Naive thymus-derived CD4-positive, alpha-beta T cell (primary cell): ENCODE results near the gene ANKRD52. TPM values are rescaled to one million over a fixed set of nuclear protein-coding genes. Genes with fewer than 3 reads are reported as not detected.

ENCODE experiments used
- ATAC-seq: fragments of 150-1000 bp; cut with Tn5 transposase; 2 replicates; pipeline ENCODE4 v1.10.0; 2021; ENCODE audit warnings: mild to moderate bottlenecking, moderate library complexity
- CTCF ChIA-PET: fragments of 350-600 bp; sonication (Branson Sonifier 250); formaldehyde crosslinking; loops from one replicate; lab custom pipeline; 2021; ENCODE audit warnings: antibody characterized with exemption; lab: Charles Lee
- POLR2A ChIA-PET: fragments of 350-600 bp; sonication (Branson Sonifier 250); formaldehyde crosslinking; loops from one replicate; lab custom pipeline; 2021; ENCODE audit warnings: antibody characterized with exemption, inconsistent platforms; lab: Charles Lee
- DNase-seq, 9 donors: peaks; one replicate each; pipeline versions ENCODE4 v3.0.0 to v3.0.0-alpha.2; 2020 to 2022; ENCODE audit warnings: mixed read lengths in 1 of 9
- H3K27ac ChIP-seq: one replicate; pipeline ENCODE4 v1.7.0; 2013; ENCODE audit warnings: mild to moderate bottlenecking, low read depth, low read length, moderate library complexity
- H3K27me3 ChIP-seq, 2 donors: one replicate each; pipeline ENCODE4 v1.7.0; 2013; ENCODE audit warnings: low read length in 2 of 2, mild to moderate bottlenecking in 2 of 2, moderate library complexity in 2 of 2; ENCODE audit not compliant: control insufficient read depth in 2 of 2, insufficient read depth in 2 of 2
- H3K36me3 ChIP-seq, 3 experiments: 1 replicate in 2 of 3; 2 replicates in 1 of 3; pipeline ENCODE4 v1.7.0; 2013; ENCODE audit warnings: low read length in 3 of 3, mild to moderate bottlenecking in 3 of 3, moderate library complexity in 1 of 3; ENCODE audit not compliant: insufficient read depth in 3 of 3, control insufficient read depth in 2 of 3
- H3K4me1 ChIP-seq, 2 donors: one replicate each; pipeline ENCODE4 v1.7.0; 2013; ENCODE audit warnings: low read length in 2 of 2, mild to moderate bottlenecking in 2 of 2, moderate library complexity in 1 of 2; ENCODE audit not compliant: control insufficient read depth in 2 of 2, insufficient read depth in 2 of 2
- H3K4me3 ChIP-seq: 2 replicates; pipeline ENCODE4 v1.7.0; 2013; ENCODE audit warnings: mild to moderate bottlenecking, low read length
- H3K9me3 ChIP-seq, 3 experiments: 1 replicate in 2 of 3; 2 replicates in 1 of 3; pipeline ENCODE4 v1.7.0; 2013; ENCODE audit warnings: low read length in 3 of 3; ENCODE audit not compliant: control insufficient read depth in 2 of 3
- H3K27ac Mint-ChIP-seq, 9 donors: one replicate each; pipeline ENCODE4 v1.8.0; 2020 to 2022; ENCODE audit warnings: mixed read lengths in 9 of 9, mild to moderate bottlenecking in 8 of 9, moderate library complexity in 5 of 9, inconsistent platforms in 2 of 9
- H3K27me3 Mint-ChIP-seq, 5 donors: one replicate each; pipeline ENCODE4 v1.8.0; 2021 to 2022; ENCODE audit warnings: mixed read lengths in 5 of 5, mild to moderate bottlenecking in 1 of 5
- H3K36me3 Mint-ChIP-seq, 5 donors: one replicate each; pipeline ENCODE4 v1.8.0; 2020 to 2022; ENCODE audit warnings: mixed read lengths in 5 of 5, mild to moderate bottlenecking in 3 of 5, inconsistent platforms in 1 of 5
- H3K4me1 Mint-ChIP-seq, 7 donors: one replicate each; pipeline ENCODE4 v1.8.0; 2020 to 2022; ENCODE audit warnings: mixed read lengths in 7 of 7, mild to moderate bottlenecking in 3 of 7, inconsistent platforms in 1 of 7
- H3K4me3 Mint-ChIP-seq, 10 donors: one replicate each; pipeline ENCODE4 v1.8.0; 2020 to 2022; ENCODE audit warnings: mild to moderate bottlenecking in 10 of 10, mixed read lengths in 10 of 10, moderate library complexity in 6 of 10, inconsistent platforms in 2 of 10
- H3K9me3 Mint-ChIP-seq, 11 donors: one replicate each; pipeline ENCODE4 v1.8.0; 2020 to 2022; ENCODE audit warnings: mixed read lengths in 11 of 11, mild to moderate bottlenecking in 4 of 11, inconsistent platforms in 1 of 11, moderate library complexity in 1 of 11
- intact Hi-C, 2 donors: fragments of 100-400 bp; cut with micrococcal nuclease; formaldehyde crosslinking; loops; one replicate each; pipeline ENCODE4 v1.15.1; 2023
- polyA plus RNA-seq, 2 donors: library from polyadenylated mRNA; unstranded; fragments of 300-500 nt; fragmentation: Illumina TruSeq; gene quantifications; one replicate each; pipeline ENCODE4 v1.2.3, GENCODE V29; 2021
- total RNA-seq, 6 experiments: library from RNA in 5 of 6; stranded (reverse) in 5 of 6; gene quantifications; 1 replicate in 5 of 6; 2 replicates in 1 of 6; pipeline ENCODE4 v1.2.3 and lab custom pipeline; 2021 to 2026

The ANKRD52 gene
- total and polyA plus RNA-seq, 7 experiments from 2014 or later: 5.1 to 64.4 (median 33.7) TPM

- no peak for ATAC-seq
- H3K4me1 ChIP-seq: no peaks in the 10 kb centered on the region
- H3K4me1 Mint-ChIP-seq: no peaks in the 10 kb centered on the region
- H3K4me3 Mint-ChIP-seq: no peak overlapping the region
- no peaks in the 10 kb centered on the region for H3K9me3 ChIP-seq
- intact Hi-C loops: no loop called here
- peak overlapping the region in 1 of 9 donors; percentile 28 for H3K27ac Mint-ChIP-seq
- no peaks in the 10 kb centered on the region for H3K27me3 ChIP-seq
- no peaks in the 10 kb centered on the region for H3K9me3 Mint-ChIP-seq
- DNase-seq: no peak
- H3K4me3 ChIP-seq: no peak overlapping the region
- no peaks in the 10 kb centered on the region for H3K27me3 Mint-ChIP-seq
- H3K36me3 ChIP-seq: peaks cover 0 to 23% (median 0%) of the 10 kb centered on the region in 3 experiments
- CTCF ChIA-PET: no interaction called here
- H3K36me3 Mint-ChIP-seq: no peaks in the 10 kb centered on the region
- POLR2A ChIA-PET: interaction anchor here (1.3 kb wide), 1 partner anchor 13 kb away, joined by 4 read pairs; the partner anchor contains the start of gene RNF41
- no peak overlapping the region for H3K27ac ChIP-seq
These were observed 23.3 kb downstream of the ANKRD52 start for GRCh38 chr12:56234746-56235436.

- H3K4me1 ChIP-seq: no peaks in the 10 kb centered on the region
- H3K27me3 ChIP-seq: no peaks in the 10 kb centered on the region
- Mint-ChIP-seq H3K36me3 (peaks cover 0 to 2% (median 0%) of the 10 kb centered on the region in 5 donors), H3K27ac (peak overlapping the region in 1 of 9 donors; percentile 52), H3K27me3 (no peaks in the 10 kb centered on the region), H3K4me3 (no peak overlapping the region), H3K4me1 (peaks cover 0 to 2% (median 0%) of the 10 kb centered on the region in 7 donors), H3K9me3 (no peaks in the 10 kb centered on the region)
- ChIA-PET POLR2A (interaction anchor here (0.7 to 1.0 kb wide), 2 partner anchors 9 to 129 kb away, joined by 3 read pairs; partner anchors contain the start of genes RNF41 and STAT2), CTCF (interaction anchor here (0.7 to 1.6 kb wide), 3 partner anchors 9 to 292 kb away, joined by 3 to 7 read pairs (median 6); partner anchors contain the start of gene RNF41)
- no peak overlapping the region for H3K4me3 ChIP-seq
- intact Hi-C loops: no loop called here
- no peak for DNase-seq
- H3K27ac ChIP-seq: no peak overlapping the region
- H3K9me3 ChIP-seq: no peaks in the 10 kb centered on the region
- H3K36me3 ChIP-seq: no peaks in the 10 kb centered on the region
- no peak for ATAC-seq
These were observed 27.0 kb downstream of the ANKRD52 start for GRCh38 chr12:56231184-56231582.

GRCh38 chr12:56230432-56231183 is 27.6 kb downstream of the ANKRD52 start:
- H3K4me3 Mint-ChIP-seq: no peak overlapping the region
- ChIA-PET CTCF (interaction anchor here (1.6 kb wide), 1 partner anchor 8 kb away, joined by 7 read pairs; the partner anchor contains the start of gene RNF41), POLR2A (interaction anchor here (0.6 to 1.0 kb wide), 2 partner anchors 9 to 129 kb away, joined by 3 read pairs; partner anchors contain the start of genes RNF41 and STAT2)
- ATAC-seq: no peak
- H3K36me3 Mint-ChIP-seq: peaks cover 0 to 4% (median 0%) of the 10 kb centered on the region in 5 donors
- Histone ChIP-seq H3K36me3 (no peaks in the 10 kb centered on the region), H3K9me3 (no peaks in the 10 kb centered on the region), H3K27me3 (no peaks in the 10 kb centered on the region), H3K4me1 (no peaks in the 10 kb centered on the region), H3K27ac (no peak overlapping the region), H3K4me3 (no peak overlapping the region)
- H3K27ac Mint-ChIP-seq: no peak overlapping the region
- H3K27me3 Mint-ChIP-seq: no peaks in the 10 kb centered on the region
- H3K4me1 Mint-ChIP-seq: peaks cover 0 to 5% (median under 1%) of the 10 kb centered on the region in 7 donors
- intact Hi-C loops: no loop called here
- no peaks in the 10 kb centered on the region for H3K9me3 Mint-ChIP-seq
- no peak for DNase-seq

- no peaks in the 10 kb centered on the region for H3K9me3 ChIP-seq
- CTCF ChIA-PET: interaction anchor here (1.6 kb wide), 1 partner anchor 8 kb away, joined by 7 read pairs; the partner anchor contains the start of gene RNF41
- ATAC-seq (no peak), DNase-seq (no peak)
- POLR2A ChIA-PET: interaction anchor here (0.6 kb wide), 1 partner anchor 8 kb away, joined by 3 read pairs; the partner anchor contains the start of gene RNF41
- intact Hi-C loops: no loop called here
- H3K27me3 ChIP-seq: no peaks in the 10 kb centered on the region
- H3K36me3 Mint-ChIP-seq: peaks cover 0 to 7% (median 0%) of the 10 kb centered on the region in 5 donors
- H3K4me1 Mint-ChIP-seq: peaks cover 0 to 11% (median 7%) of the 10 kb centered on the region in 7 donors
- H3K4me1 ChIP-seq: peaks cover 0 to 1% of the 10 kb centered on the region in 2 donors
- H3K36me3 ChIP-seq: no peaks in the 10 kb centered on the region
- H3K27ac ChIP-seq: no peak within 1 kb of the TSS
- H3K4me3 Mint-ChIP-seq: no peak within 1 kb of the TSS
- H3K9me3 Mint-ChIP-seq: no peaks in the 10 kb centered on the region
- no peaks in the 10 kb centered on the region for H3K27me3 Mint-ChIP-seq
- no peak within 1 kb of the TSS for H3K4me3 ChIP-seq
- no peak within 1 kb of the TSS for H3K27ac Mint-ChIP-seq
These were observed 28.2 kb downstream of the ANKRD52 start, which contains the start of gene SLC39A5 for GRCh38 chr12:56229916-56230431. Gene SLC39A5, plus strand, starts transcription at chr12:56230051. Its CDS starts 1,224 bp downstream, at chr12:56231275.

GRCh38 chr12:56229082-56229481 is 29.1 kb downstream of the ANKRD52 start:
- no peaks in the 10 kb centered on the region for H3K9me3 ChIP-seq
- DNase-seq: no peak
- Mint-ChIP-seq H3K9me3 (no peaks in the 10 kb centered on the region), H3K4me1 (peaks cover 0 to 18% (median 13%) of the 10 kb centered on the region in 7 donors), H3K27ac (no peak overlapping the region), H3K36me3 (peaks cover 0 to 7% (median 0%) of the 10 kb centered on the region in 5 donors), H3K27me3 (no peaks in the 10 kb centered on the region), H3K4me3 (no peak overlapping the region)
- ChIA-PET CTCF (no interaction called here), POLR2A (interaction anchor here (1.0 kb wide), 1 partner anchor 111 kb away, joined by 4 read pairs; the partner anchor contains the start of gene ZC3H10)
- H3K4me1 ChIP-seq: peaks cover 5 to 8% of the 10 kb centered on the region in 2 donors
- H3K27me3 ChIP-seq: no peaks in the 10 kb centered on the region
- H3K27ac ChIP-seq: no peak overlapping the region
- intact Hi-C loops: no loop called here
- ATAC-seq: no peak
- no peaks in the 10 kb centered on the region for H3K36me3 ChIP-seq
- no peak overlapping the region for H3K4me3 ChIP-seq

- CTCF ChIA-PET: no interaction called here
- peaks cover 22 to 27% of the 10 kb centered on the region in 2 donors for H3K4me1 ChIP-seq
- no peaks in the 10 kb centered on the region for H3K27me3 ChIP-seq
- H3K9me3 ChIP-seq: no peaks in the 10 kb centered on the region
- Mint-ChIP-seq H3K36me3 (peaks cover 0 to 9% (median 0%) of the 10 kb centered on the region in 5 donors), H3K4me1 (peaks cover 16 to 53% (median 46%) of the 10 kb centered on the region in 7 donors), H3K4me3 (peak overlapping the region; percentile 77 to 99 (median 87)), H3K9me3 (no peaks in the 10 kb centered on the region), H3K27me3 (peaks cover 0 to 3% (median 0%) of the 10 kb centered on the region in 5 donors), H3K27ac (peak overlapping the region; percentile 58 to 99 (median 90))
- ATAC-seq: no peak
- no peak for DNase-seq
- H3K4me3 ChIP-seq: peak overlapping the region; percentile 82
- intact Hi-C loops: loop anchor here (1.0 to 5.0 kb wide), 20 partner anchors 19 to 862 kb away; partner anchors contain the start of genes ANKRD52 (in 2 of the 2), STAT2 (in 2 of the 2), COQ10A (in 1 of the 2) and CS (in 1 of the 2)
- peaks cover 0 to 5% (median 0%) of the 10 kb centered on the region in 3 experiments for H3K36me3 ChIP-seq
- peak overlapping the region; percentile 98 for H3K27ac ChIP-seq
- POLR2A ChIA-PET: interaction anchor here (0.5 to 1.1 kb wide), 2 partner anchors 43 to 107 kb away, joined by 3 to 4 read pairs; partner anchors contain the start of gene ZC3H10
These were observed 33.2 kb downstream of the ANKRD52 start for GRCh38 chr12:56224954-56225353.
